GM23248 (cell line): ENCODE data around the gene SHE. TPM values are rescaled to one million over a fixed set of nuclear protein-coding genes. Genes with fewer than 3 reads are reported as not detected.
"Not testable (repeated sequence)": the region's sequence is repeated elsewhere in the genome, so short reads cannot be mapped to it uniquely, and the experiment has no call there.

Experiments
- DNase-seq: peaks from one replicate; pipeline ENCODE4 v3.0.0-alpha.2; 2015
- H2AFZ ChIP-seq: fragments of 200-600 bp; sonication (generic); 2 replicates; pipeline ENCODE4 v1.6.1; 2016; ENCODE audit warnings: antibody characterized with exemption
- H3F3A ChIP-seq: fragments of 200-600 bp; sonication (generic); 2 replicates; pipeline ENCODE4 v1.6.1; 2016; ENCODE audit warnings: mild to moderate bottlenecking, antibody characterized with exemption, mixed run types; ENCODE audit not compliant: insufficient read depth
- H3K27ac ChIP-seq: fragments of 200-600 bp; sonication (generic); 2 replicates; pipeline ENCODE4 v1.5.1; 2016; ENCODE audit warnings: mild to moderate bottlenecking
- H3K27me3 ChIP-seq: fragments of 200-600 bp; sonication (generic); replicated peaks from 2 replicates; pipeline ENCODE4 v1.6.1; 2016; ENCODE audit warnings: mild to moderate bottlenecking; ENCODE audit not compliant: insufficient read depth
- H3K36me3 ChIP-seq: fragments of 200-600 bp; sonication (generic); 2 replicates; pipeline ENCODE4 v1.6.1; 2016; ENCODE audit warnings: low read depth, mild to moderate bottlenecking
- H3K4me1 ChIP-seq: fragments of 200-600 bp; sonication (generic); 2 replicates; pipeline ENCODE4 v1.6.1; 2016; ENCODE audit warnings: mild to moderate bottlenecking; ENCODE audit not compliant: insufficient read depth
- H3K4me2 ChIP-seq: fragments of 200-600 bp; sonication (generic); one replicate; pipeline ENCODE4 v1.6.1; 2016; ENCODE audit warnings: mild to moderate bottlenecking; ENCODE audit not compliant: unreplicated experiment
- H3K4me3 ChIP-seq: fragments of 200-600 bp; sonication (generic); 2 replicates; pipeline ENCODE4 v1.5.1; 2016; ENCODE audit warnings: mild to moderate bottlenecking
- H3K79me2 ChIP-seq: fragments of 200-600 bp; sonication (generic); 2 replicates; pipeline ENCODE4 v1.6.1; 2016; ENCODE audit warnings: mild to moderate bottlenecking; ENCODE audit not compliant: insufficient read depth
- H3K9ac ChIP-seq: fragments of 200-600 bp; sonication (generic); 2 replicates; pipeline ENCODE4 v1.6.1; 2016; ENCODE audit warnings: mild to moderate bottlenecking
- H3K9me2 ChIP-seq: fragments of 200-600 bp; sonication (generic); 2 replicates; pipeline ENCODE4 v1.6.1; 2016; ENCODE audit warnings: mixed run types, mild to moderate bottlenecking, moderate library complexity; ENCODE audit not compliant: insufficient read depth
- H3K9me3 ChIP-seq: fragments of 200-600 bp; sonication (generic); one replicate; pipeline ENCODE4 v1.6.1; 2017; ENCODE audit warnings: low read depth
- H4K20me1 ChIP-seq: fragments of 200-600 bp; sonication (generic); 2 replicates; pipeline ENCODE4 v1.6.0; 2016; ENCODE audit not compliant: insufficient read depth
- EZH2 ChIP-seq: fragments of 200-600 bp; sonication (generic); IDR thresholded peaks from 2 replicates; pipeline ENCODE4 v1.6.1; 2018; ENCODE audit warnings: antibody characterized with exemption, mild to moderate bottlenecking; ENCODE audit not compliant: insufficient read depth, poor library complexity, severe bottlenecking
- EZH2phosphoT487 ChIP-seq: fragments of 200-600 bp; sonication (generic); IDR thresholded peaks from 2 replicates; pipeline ENCODE4 v1.6.1; 2018; ENCODE audit warnings: antibody characterized with exemption, moderate library complexity, mild to moderate bottlenecking, low read depth; ENCODE audit not compliant: insufficient read depth
- WGBS, 2 experiments: methylation state at CpG; one replicate each; pipeline ENCODE4 v1.1.6; 2015 to 2017; ENCODE audit warnings: low lambda C conversion rate in 2 of 2, low coverage in 1 of 2; ENCODE audit errors: missing lambda C conversion rate in 2 of 2; 5-methylcytosine and 5-hydroxymethylcytosine counted together
- in situ Hi-C: fragments of 300-500 bp; cut with MboI; formaldehyde crosslinking; loops from 2 replicates; pipeline ENCODE4 v1.15.0; 2020
- polyA plus RNA-seq: library from polyadenylated mRNA; unstranded; fragments of >200 nt; fragmentation: Nextera tagmentation; extraction: Ambion mirVana; gene quantifications from 2 replicates; pipeline ENCODE4 v1.2.1, GENCODE V29; 2016
- total RNA-seq: library from RNA; depleted of rRNA; stranded (reverse); fragments of >200 nt; shearing (Covaris generic); gene quantifications from 2 replicates; pipeline ENCODE4 v1.2.3, GENCODE V29; 2014

SHE gene
- total and polyA plus RNA-seq, 2 experiments from 2014 or later: 0.03 TPM; not detected in 1

- H3K36me3 ChIP-seq: no peaks in the 10 kb centered on the region
- H2AFZ ChIP-seq: no peak overlapping the region
- H3K9me3 ChIP-seq: no peaks in the 10 kb centered on the region
- H3K27ac ChIP-seq: no peak overlapping the region
- no peak overlapping the region for H3K4me3 ChIP-seq
- H3K79me2 ChIP-seq: no peaks in the 10 kb centered on the region
- H3F3A ChIP-seq: no peaks in the 10 kb centered on the region
- peaks cover 70% of the 10 kb centered on the region for H3K27me3 ChIP-seq
- DNase-seq: no peak
- no peak overlapping the region for H3K9ac ChIP-seq
- TF ChIP-seq EZH2phosphoT487 (no peak), EZH2 (no peak)
- no peak overlapping the region for H3K4me2 ChIP-seq
- H3K4me1 ChIP-seq: no peaks in the 10 kb centered on the region
- 89 to 94% methylated on average over 4 of the region's 4 CpGs for WGBS, 2 experiments
- no peaks in the 10 kb centered on the region for H3K9me2 ChIP-seq
- in situ Hi-C loops: no loop called here
- H4K20me1 ChIP-seq: no peaks in the 10 kb centered on the region
Measured at GRCh38 chr1:154492115-154492514, 10.1 kb downstream of the SHE start.

- no peaks in the 10 kb centered on the region for H3K4me1 ChIP-seq
- WGBS, 2 experiments: 79 to 89% methylated on average over 1 of the region's 1 CpG
Measured at GRCh38 chr1:154490317-154490716, 11.9 kb downstream of the SHE start.

GRCh38 chr1:154489695-154490274 is 12.4 kb downstream of the SHE start:
- Histone ChIP-seq H3K79me2 (no peaks in the 10 kb centered on the region), H3K9me2 (no peaks in the 10 kb centered on the region), H3K4me3 (no peak overlapping the region), H3K4me2 (no peak overlapping the region), H2AFZ (no peak overlapping the region), H3K9ac (no peak overlapping the region), H3K9me3 (no peaks in the 10 kb centered on the region), H4K20me1 (no peaks in the 10 kb centered on the region), H3K36me3 (no peaks in the 10 kb centered on the region), H3K4me1 (no peaks in the 10 kb centered on the region), H3K27me3 (peaks cover 49% of the 10 kb centered on the region), H3K27ac (no peak overlapping the region), H3F3A (no peaks in the 10 kb centered on the region)
- WGBS, 2 experiments: 38 to 45% methylated on average over 5 of the region's 5 CpGs
- no peak for DNase-seq
- in situ Hi-C loops: loop anchor here (5.0 to 10.0 kb wide), 2 partner anchors 38 to 395 kb away; no protein-coding TSS in a partner anchor
- no peak for TF ChIP-seq EZH2
- no peak for TF ChIP-seq EZH2phosphoT487

More at GRCh38 chr1:154490317-154490716, 11.9 kb downstream of the SHE start:
- Histone ChIP-seq H3F3A (no peaks in the 10 kb centered on the region), H3K27ac (no peak overlapping the region), H3K79me2 (no peaks in the 10 kb centered on the region), H3K4me2 (no peak overlapping the region), H3K27me3 (peaks cover 53% of the 10 kb centered on the region), H3K9ac (no peak overlapping the region), H3K4me3 (no peak overlapping the region), H3K9me2 (no peaks in the 10 kb centered on the region), H3K36me3 (no peaks in the 10 kb centered on the region), H3K9me3 (no peaks in the 10 kb centered on the region), H4K20me1 (no peaks in the 10 kb centered on the region), H2AFZ (no peak overlapping the region)
- in situ Hi-C loops: no loop called here
- no peak for TF ChIP-seq EZH2phosphoT487
- no peak for TF ChIP-seq EZH2
- DNase-seq: no peak

- 63 to 67% methylated on average over 20 of the region's 20 CpGs for WGBS, 2 experiments
- Histone ChIP-seq H3K4me3 (no peak overlapping the region), H3K36me3 (no peaks in the 10 kb centered on the region), H3K27me3 (peaks cover 45% of the 10 kb centered on the region), H2AFZ (no peak overlapping the region), H3K27ac (no peak overlapping the region), H3K4me1 (no peaks in the 10 kb centered on the region), H3K9me2 (no peaks in the 10 kb centered on the region), H4K20me1 (no peaks in the 10 kb centered on the region), H3F3A (0 out of 2 replicates have a peak, but pooled peaks cover under 1% of the 10 kb centered on the region), H3K9me3 (no peaks in the 10 kb centered on the region), H3K9ac (no peak overlapping the region), H3K79me2 (no peaks in the 10 kb centered on the region), H3K4me2 (no peak overlapping the region)
- no peak for TF ChIP-seq EZH2phosphoT487
- TF ChIP-seq EZH2: no peak
- in situ Hi-C loops: loop anchor here (5.0 to 10.0 kb wide), 2 partner anchors 38 to 396 kb away; no protein-coding TSS in a partner anchor
- no peak for DNase-seq
Measured at GRCh38 chr1:154488922-154489321, 13.3 kb downstream of the SHE start.

- not testable (repeated sequence) for H3K9me3 ChIP-seq, H3K9ac ChIP-seq, H3K27ac ChIP-seq, H4K20me1 ChIP-seq, DNase-seq, H3K36me3 ChIP-seq, H3F3A ChIP-seq, H3K79me2 ChIP-seq, H3K4me2 ChIP-seq, H3K9me2 ChIP-seq, H3K4me1 ChIP-seq, H2AFZ ChIP-seq, H3K4me3 ChIP-seq
- in situ Hi-C loops: loop anchor here (5.0 to 10.0 kb wide), 2 partner anchors 41 to 398 kb away; no protein-coding TSS in a partner anchor
- peaks cover 25% of the 10 kb centered on the region; the same call in 1 of the 2 replicates for H3K27me3 ChIP-seq
- WGBS, 2 experiments: 78 to 84% methylated on average over 5 of the region's 5 CpGs
Measured at GRCh38 chr1:154486756-154487155, 15.5 kb downstream of the SHE start.
